Esophagus squamous epithelium (tissue), 4 donors: ENCODE measurements around the gene ATP6V0D1.

Source experiments
- POLR2A ChIP-seq, 4 donors: fragments of 450-650 bp; IDR thresholded peaks; one replicate each; pipeline ENCODE4 v1.6.1; 2017; ENCODE audit warnings: antibody characterized with exemption in 4 of 4, mild to moderate bottlenecking in 4 of 4, moderate library complexity in 3 of 4
- TF ChIP-seq, protein P1 (sequence below), 6 experiments: fragments of 450-650 bp in 4 of 6; fragments of 200-600 bp in 2 of 6; sonication (generic) in 2 of 6; IDR thresholded peaks; one replicate each; pipeline ENCODE4 v1.5.1; 2016 to 2019; ENCODE audit warnings: antibody characterized with exemption in 6 of 6, mild to moderate bottlenecking in 4 of 6, moderate library complexity in 4 of 6

DNA sequence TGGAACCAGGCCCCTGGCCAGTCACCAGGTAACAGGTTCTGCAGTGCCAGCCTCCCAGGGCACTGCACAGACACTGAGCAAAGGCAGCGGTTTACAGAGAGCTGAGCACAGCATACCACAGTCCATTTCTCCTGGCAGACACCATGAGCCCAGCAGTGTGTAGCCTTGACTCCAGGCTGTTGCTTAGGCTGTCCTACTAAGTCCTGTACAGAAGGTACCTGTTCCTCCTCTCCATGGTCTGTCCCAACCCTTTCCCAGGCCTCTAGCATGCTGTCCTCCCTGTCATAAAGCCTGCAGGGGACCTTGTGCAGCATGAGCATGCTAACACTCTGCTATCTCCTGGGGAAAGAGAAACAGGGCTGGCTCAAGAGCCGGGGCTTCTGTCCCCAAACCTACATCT, 20.0 kb downstream of the ATP6V0D1 start:
- TF ChIP-seq, protein P1, sequence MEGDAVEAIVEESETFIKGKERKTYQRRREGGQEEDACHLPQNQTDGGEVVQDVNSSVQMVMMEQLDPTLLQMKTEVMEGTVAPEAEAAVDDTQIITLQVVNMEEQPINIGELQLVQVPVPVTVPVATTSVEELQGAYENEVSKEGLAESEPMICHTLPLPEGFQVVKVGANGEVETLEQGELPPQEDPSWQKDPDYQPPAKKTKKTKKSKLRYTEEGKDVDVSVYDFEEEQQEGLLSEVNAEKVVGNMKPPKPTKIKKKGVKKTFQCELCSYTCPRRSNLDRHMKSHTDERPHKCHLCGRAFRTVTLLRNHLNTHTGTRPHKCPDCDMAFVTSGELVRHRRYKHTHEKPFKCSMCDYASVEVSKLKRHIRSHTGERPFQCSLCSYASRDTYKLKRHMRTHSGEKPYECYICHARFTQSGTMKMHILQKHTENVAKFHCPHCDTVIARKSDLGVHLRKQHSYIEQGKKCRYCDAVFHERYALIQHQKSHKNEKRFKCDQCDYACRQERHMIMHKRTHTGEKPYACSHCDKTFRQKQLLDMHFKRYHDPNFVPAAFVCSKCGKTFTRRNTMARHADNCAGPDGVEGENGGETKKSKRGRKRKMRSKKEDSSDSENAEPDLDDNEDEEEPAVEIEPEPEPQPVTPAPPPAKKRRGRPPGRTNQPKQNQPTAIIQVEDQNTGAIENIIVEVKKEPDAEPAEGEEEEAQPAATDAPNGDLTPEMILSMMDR (IDR thresholded peaks at IDR 0.05): no peak
- no peak for TF ChIP-seq POLR2A (IDR thresholded peaks at IDR 0.05)
